GM12875 (cell line): ENCODE measurements around the gene TRIM15.

Source experiments
- H3K4me3 ChIP-seq: one replicate; pipeline ENCODE4 v1.5.1; 2011; ENCODE audit warnings: low read depth, low read length, control low read depth
- TF ChIP-seq, protein P1 (sequence below): IDR thresholded peaks from 2 replicates; pipeline ENCODE4 v1.5.1; 2011; ENCODE audit warnings: low read depth, mild to moderate bottlenecking, control low read depth, inconsistent platforms, low read length, moderate library complexity, borderline replicate concordance; ENCODE audit not compliant: insufficient read depth

TRIM15 gene

DNA sequence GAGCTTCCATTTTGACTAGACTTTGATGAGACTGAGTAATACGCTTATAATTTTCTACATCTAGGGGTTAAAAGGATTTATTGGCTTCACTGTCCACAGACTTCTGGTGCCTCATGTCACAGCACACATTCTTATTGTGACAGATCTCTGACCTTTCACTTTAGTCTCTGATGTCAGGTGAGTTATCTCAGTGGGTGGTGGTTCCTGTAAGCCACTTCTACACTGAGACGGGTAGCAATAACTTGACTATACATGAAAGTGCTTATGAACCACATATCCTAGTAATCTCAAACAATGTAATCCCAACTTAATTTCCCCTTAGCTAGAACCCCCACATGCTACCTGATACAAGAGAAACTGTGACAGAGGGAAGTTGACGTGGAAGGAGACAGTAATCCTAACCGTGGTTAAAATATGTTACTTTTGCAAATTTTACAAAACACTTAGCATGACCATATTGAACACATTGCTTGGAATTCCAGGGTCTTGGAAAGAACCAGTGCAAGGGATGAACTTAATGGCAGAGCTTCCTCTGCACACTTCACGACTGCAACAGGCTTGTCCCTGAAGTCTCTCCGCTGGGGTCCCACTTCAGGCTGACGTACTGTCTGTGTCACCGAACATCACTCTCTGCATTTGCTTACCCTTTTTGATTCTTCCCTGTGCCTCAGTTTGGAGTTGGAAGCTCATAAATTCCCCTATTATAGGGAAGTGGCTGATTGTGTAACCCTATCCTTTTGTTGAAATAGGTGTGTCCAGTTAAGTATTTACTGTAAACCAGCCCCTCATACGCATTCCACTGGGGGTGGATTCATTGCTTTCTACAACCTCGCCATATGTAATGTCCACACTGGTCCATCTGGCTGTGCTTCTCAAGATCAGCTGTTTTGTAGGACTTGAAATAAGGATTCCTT is 33.8 kb upstream of the TRIM15 start:
- TF ChIP-seq, protein P1, sequence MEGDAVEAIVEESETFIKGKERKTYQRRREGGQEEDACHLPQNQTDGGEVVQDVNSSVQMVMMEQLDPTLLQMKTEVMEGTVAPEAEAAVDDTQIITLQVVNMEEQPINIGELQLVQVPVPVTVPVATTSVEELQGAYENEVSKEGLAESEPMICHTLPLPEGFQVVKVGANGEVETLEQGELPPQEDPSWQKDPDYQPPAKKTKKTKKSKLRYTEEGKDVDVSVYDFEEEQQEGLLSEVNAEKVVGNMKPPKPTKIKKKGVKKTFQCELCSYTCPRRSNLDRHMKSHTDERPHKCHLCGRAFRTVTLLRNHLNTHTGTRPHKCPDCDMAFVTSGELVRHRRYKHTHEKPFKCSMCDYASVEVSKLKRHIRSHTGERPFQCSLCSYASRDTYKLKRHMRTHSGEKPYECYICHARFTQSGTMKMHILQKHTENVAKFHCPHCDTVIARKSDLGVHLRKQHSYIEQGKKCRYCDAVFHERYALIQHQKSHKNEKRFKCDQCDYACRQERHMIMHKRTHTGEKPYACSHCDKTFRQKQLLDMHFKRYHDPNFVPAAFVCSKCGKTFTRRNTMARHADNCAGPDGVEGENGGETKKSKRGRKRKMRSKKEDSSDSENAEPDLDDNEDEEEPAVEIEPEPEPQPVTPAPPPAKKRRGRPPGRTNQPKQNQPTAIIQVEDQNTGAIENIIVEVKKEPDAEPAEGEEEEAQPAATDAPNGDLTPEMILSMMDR, result no peak
- H3K4me3 ChIP-seq, result no peak overlapping the region

DNA sequence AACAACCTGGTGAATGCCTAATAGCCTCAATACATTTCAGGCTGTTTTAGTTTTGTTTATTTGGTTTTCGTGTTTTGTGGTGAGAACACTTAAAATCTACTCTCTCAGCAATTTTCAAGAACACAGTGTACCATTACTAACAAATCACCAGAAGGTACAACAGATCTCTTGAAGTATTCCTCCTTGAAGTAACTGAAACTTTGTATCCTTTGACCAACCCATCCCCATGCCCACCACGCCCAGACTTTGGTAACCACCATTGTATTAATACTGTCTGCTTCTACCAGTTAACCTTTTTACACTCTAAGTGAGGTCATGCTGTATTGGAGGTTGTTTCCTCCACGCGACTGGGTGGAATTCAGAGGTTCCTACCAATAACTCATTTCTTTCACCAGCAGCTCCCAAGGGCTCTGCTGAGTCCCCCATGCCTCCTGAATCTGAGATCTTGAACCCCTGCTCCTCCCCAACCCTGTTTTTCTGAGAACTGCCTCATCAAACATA is 33.1 kb upstream of the TRIM15 start:
- TF ChIP-seq, protein P1, result no peak
- no peak overlapping the region for H3K4me3 ChIP-seq

- TF ChIP-seq, protein P1, result peak; percentile 94
- H3K4me3 ChIP-seq, result no peak overlapping the region
Observed at GRCh38 chr6:30130887-30131862, 32.2 kb upstream of the TRIM15 start.

DNA sequence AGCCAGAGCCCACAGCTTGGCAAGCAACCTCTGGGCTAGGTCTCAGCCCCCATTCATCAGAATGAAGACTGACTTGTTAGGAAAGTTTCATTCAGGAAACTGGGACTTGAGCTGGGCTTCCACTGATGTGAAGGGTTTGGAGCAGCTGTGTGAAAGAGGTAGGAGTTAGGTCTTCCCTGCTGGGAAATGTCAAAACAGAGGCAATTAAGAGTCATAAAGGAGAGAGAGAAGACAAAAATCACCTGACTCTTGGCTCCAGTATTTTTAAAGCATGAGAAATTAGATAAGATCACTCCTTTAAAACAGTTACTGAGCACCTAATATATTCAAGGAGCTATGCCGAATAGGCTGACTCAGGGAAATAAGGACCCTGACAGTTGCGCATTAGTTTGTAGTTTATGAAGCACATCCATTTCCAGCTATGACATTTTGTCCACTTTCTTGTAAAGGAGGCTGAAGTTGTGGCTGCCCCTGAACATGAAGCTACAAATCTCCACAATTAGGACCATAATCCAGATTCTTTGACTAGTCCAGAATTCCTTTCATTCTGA is 31.3 kb upstream of the TRIM15 start:
- H3K4me3 ChIP-seq, result no peak overlapping the region
- TF ChIP-seq, protein P1, result no peak

DNA sequence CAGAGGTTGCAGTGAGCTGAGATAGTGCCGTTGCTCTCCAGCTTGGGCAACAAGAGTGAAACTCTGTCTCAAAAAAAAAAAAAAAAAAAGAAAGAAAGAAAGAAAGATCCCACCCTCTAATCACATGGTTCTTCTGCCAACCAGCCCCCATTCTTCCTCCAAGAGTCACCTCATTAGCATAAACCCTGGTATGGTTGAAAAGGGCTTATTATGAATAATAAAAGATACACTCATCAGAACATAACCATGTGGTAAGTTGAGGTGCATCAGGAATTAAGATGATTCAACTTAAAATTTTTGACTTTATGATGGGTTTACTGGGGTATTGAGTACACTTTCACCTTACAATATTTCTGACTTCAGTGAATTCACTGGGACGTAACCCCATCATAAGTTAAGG is 28.2 kb upstream of the TRIM15 start:
- no peak overlapping the region for H3K4me3 ChIP-seq
- TF ChIP-seq, protein P1, result no peak

DNA sequence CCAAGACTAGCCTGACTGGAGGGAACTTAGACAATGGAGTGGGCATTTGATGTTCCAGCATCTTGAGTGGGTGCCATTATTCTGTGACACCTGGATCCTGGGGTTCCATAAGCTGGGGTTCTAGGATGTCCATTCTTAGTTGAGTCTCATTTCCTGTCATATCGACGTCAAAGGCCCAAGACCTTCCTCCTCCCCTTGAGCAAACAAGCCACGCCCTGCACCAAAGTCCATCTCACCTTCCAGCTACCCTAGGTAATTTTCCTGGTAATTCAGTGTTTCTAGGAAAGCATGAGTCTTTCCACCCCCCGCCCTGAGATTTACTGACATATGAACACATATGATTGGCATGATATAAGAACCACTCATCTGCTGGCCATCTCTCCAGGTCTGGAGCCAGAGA is 27.6 kb upstream of the TRIM15 start, which contains the start of gene TRIM40:
TRIM40 (plus strand) TSS at position 384 of the 400 bp plus-strand sequence. CDS start 897 bp downstream, outside the sequence.
- TF ChIP-seq, protein P1, result no peak

More for the DNA sequence above, 27.6 kb upstream of the TRIM15 start, which contains the start of gene TRIM40:
- H3K4me3 ChIP-seq, result no peak within 1 kb of the TSS
